ENCODE results near the gene EXOC4.

DNA sequence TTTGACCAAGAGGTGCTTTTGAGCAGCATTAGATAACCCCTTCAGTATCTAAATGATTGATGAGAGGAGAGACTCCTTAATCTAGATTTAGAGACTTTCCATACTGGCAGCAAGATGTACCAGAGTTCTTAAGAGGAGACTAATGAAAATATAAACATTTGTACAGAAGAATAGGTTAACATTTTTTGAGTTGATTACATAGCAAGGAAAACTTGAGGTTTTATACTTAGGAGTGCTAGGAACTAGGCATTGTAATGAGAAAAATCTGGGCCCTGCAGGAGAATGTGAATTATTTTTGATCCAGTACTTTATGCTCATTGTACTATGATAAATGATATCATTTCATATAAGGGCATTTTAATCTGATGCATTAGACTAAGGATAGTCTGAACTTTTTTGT is 261.7 kb downstream of the EXOC4 start:
- TF ChIP-seq POLR2A (IDR thresholded peaks at IDR 0.05) (no peak), POLR2AphosphoS5 (IDR thresholded peaks at IDR 0.05) (no peak)
- TF ChIP-seq, protein P1, sequence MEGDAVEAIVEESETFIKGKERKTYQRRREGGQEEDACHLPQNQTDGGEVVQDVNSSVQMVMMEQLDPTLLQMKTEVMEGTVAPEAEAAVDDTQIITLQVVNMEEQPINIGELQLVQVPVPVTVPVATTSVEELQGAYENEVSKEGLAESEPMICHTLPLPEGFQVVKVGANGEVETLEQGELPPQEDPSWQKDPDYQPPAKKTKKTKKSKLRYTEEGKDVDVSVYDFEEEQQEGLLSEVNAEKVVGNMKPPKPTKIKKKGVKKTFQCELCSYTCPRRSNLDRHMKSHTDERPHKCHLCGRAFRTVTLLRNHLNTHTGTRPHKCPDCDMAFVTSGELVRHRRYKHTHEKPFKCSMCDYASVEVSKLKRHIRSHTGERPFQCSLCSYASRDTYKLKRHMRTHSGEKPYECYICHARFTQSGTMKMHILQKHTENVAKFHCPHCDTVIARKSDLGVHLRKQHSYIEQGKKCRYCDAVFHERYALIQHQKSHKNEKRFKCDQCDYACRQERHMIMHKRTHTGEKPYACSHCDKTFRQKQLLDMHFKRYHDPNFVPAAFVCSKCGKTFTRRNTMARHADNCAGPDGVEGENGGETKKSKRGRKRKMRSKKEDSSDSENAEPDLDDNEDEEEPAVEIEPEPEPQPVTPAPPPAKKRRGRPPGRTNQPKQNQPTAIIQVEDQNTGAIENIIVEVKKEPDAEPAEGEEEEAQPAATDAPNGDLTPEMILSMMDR (IDR thresholded peaks at IDR 0.05) = no peak
